Kidney (tissue), 14 donors: ENCODE measurements around the gene NSFL1C. TPM values are rescaled to one million over a fixed set of nuclear protein-coding genes. Genes with fewer than 3 reads are reported as not detected.
"Not testable (repeated sequence)": the region's sequence is repeated elsewhere in the genome, so short reads cannot be mapped to it uniquely, and the experiment has no call there.

Experiments
- DNase-seq, 5 donors: peaks; one replicate each; pipeline ENCODE4 v3.0.0-alpha.2; 2013 to 2020
- FAIRE-seq: peaks from 2 replicates; lab custom pipeline; 2012; peaks lifted over from hg19 to GRCh38; lab: Jason Lieb, UNC
- H3K27ac ChIP-seq, 2 donors: one replicate each; pipeline ENCODE4 v1.7.0; 2013; ENCODE audit warnings: low read depth in 2 of 2, low read length in 2 of 2, inconsistent platforms in 1 of 2
- H3K27me3 ChIP-seq: one replicate; pipeline ENCODE4 v1.7.1; 2013; ENCODE audit warnings: low read length, inconsistent platforms; ENCODE audit not compliant: control insufficient read depth, insufficient read depth
- H3K36me3 ChIP-seq, 3 donors: one replicate each; pipeline versions ENCODE4 v1.7.0 to v1.7.1; 2013; ENCODE audit warnings: low read length in 3 of 3, control low read depth in 1 of 3, inconsistent platforms in 1 of 3; ENCODE audit not compliant: insufficient read depth in 3 of 3, control insufficient read depth in 2 of 3
- H3K4me1 ChIP-seq, 3 donors: one replicate each; pipeline versions ENCODE4 v1.7.0 to v1.7.1; 2013; ENCODE audit warnings: low read length in 3 of 3, inconsistent platforms in 1 of 3, low read depth in 1 of 3; ENCODE audit not compliant: control insufficient read depth in 2 of 3, insufficient read depth in 2 of 3
- H3K4me3 ChIP-seq, 3 donors: one replicate each; pipeline versions ENCODE4 v1.7.0 to v1.8.1; 2013; ENCODE audit warnings: low read length in 3 of 3, control low read depth in 1 of 3, inconsistent platforms in 1 of 3
- H3K9ac ChIP-seq, 3 donors: one replicate each; pipeline versions ENCODE4 v1.7.0 to v1.7.1; 2013; ENCODE audit warnings: low read length in 3 of 3, control low read depth in 1 of 3, inconsistent platforms in 1 of 3
- H3K9me3 ChIP-seq, 3 donors: one replicate each; pipeline versions ENCODE4 v1.7.0 to v1.7.1; 2013; ENCODE audit warnings: low read length in 3 of 3, control low read depth in 1 of 3, inconsistent platforms in 1 of 3; ENCODE audit not compliant: control insufficient read depth in 2 of 3, insufficient read depth in 1 of 3
- CTCF ChIP-seq: IDR thresholded peaks from 3 replicates; pipeline ENCODE4 v1.5.1; 2012; ENCODE audit warnings: mild to moderate bottlenecking, moderate library complexity, borderline replicate concordance; ENCODE audit not compliant: insufficient read depth; ENCODE audit errors: extremely low read depth
- intact Hi-C: fragments of 100-400 bp; cut with DNase I; formaldehyde crosslinking; loops from one replicate; pipeline ENCODE4 v1.11.1; 2022
- polyA plus RNA-seq: library from polyadenylated mRNA; stranded (reverse); fragments of 350-450 nt; fragmentation: Illumina TruSeq; extraction: RNeasy Lipid Tissue Mini Kit (QIAGEN cat#74804); gene quantifications from one replicate; pipeline ENCODE4 v1.2.3, GENCODE V29; 2014; ENCODE audit warnings: low read depth, low replicate concordance; ENCODE audit not compliant: insufficient read depth
- total RNA-seq: library from RNA; stranded (reverse); fragmentation: NEBNext Ultra II Directional; extraction: Animal tissue kit (Norgen Biotek cat#: 25700); gene quantifications from one replicate; pipeline ENCODE4 v1.2.1, GENCODE V29; 2021
- donor health status: control.
- donor health status: control.
- donor health status: control.
- donor health status: control.
- donor health status: control.
- donor health status: DM: yes; HTN: yes; CAD: no.
- donor health status: Normal renal cell carcinoma (clear cell type).

The NSFL1C gene
- total and polyA plus RNA-seq, 2 donors from 2014 or later: 76.1 to 78.2 TPM

DNA sequence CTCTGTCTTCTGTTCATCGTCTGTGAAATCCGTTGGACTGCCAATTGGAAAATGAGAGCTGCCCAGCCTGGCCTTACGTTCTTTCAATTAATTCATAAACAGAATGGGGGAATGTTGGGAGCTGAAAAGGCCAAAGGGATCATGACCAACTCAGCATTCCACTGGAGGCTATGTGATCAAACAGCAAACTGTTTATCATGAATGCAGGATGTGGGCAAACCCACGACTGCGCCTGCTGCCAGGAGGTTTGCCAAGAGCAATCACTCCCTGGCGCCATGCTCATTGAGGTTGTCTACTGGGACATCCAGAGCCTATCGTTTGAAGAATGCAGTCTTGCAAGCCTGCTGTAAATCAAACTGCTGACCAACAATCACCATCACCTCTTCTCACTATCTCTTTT is 64.5 kb downstream of the NSFL1C start:
- H3K4me3 ChIP-seq: no peak overlapping the region
- no peak for DNase-seq
- H3K9ac ChIP-seq: no peak overlapping the region
- peaks cover under 1% of the 10 kb centered on the region for H3K27me3 ChIP-seq
- FAIRE-seq: no peak
- no peaks in the 10 kb centered on the region for H3K9me3 ChIP-seq
- H3K4me1 ChIP-seq: no peaks in the 10 kb centered on the region
- no peak overlapping the region for H3K27ac ChIP-seq
- H3K36me3 ChIP-seq: no peaks in the 10 kb centered on the region
- intact Hi-C loops: no loop called here
- TF ChIP-seq CTCF: no peak

DNA sequence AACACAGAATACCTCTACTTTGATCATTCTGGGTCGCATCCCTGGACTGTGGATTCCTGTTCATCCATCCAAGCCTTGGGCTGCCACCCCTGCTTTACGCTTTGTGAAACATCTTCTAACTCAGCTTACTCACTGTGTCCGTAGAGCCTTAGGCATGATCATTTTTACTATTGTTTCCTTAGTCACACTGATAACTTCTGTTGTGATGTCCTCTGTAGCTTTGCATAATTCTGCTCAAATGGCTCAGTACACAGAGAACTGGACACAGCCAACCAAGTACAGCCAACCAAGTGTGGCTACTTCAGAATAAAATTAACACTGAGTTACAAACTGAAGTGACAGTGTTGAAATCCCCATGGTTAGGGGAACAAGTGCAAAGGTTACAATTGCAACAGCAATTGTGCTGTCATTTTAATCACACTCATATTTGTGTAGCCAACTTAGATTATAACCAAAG is 65.2 kb downstream of the NSFL1C start:
- H3K9ac ChIP-seq: no peak overlapping the region
- no peak overlapping the region for H3K27ac ChIP-seq
- DNase-seq: peak in 2 of 5 donors; percentile 32 to 52
- no peak for FAIRE-seq
- H3K4me3 ChIP-seq: no peak overlapping the region
- H3K9me3 ChIP-seq: no peaks in the 10 kb centered on the region
- intact Hi-C loops: no loop called here
- no peaks in the 10 kb centered on the region for H3K36me3 ChIP-seq
- no peaks in the 10 kb centered on the region for H3K4me1 ChIP-seq
- H3K27me3 ChIP-seq: peaks cover 2% of the 10 kb centered on the region
- no peak for TF ChIP-seq CTCF

DNA sequence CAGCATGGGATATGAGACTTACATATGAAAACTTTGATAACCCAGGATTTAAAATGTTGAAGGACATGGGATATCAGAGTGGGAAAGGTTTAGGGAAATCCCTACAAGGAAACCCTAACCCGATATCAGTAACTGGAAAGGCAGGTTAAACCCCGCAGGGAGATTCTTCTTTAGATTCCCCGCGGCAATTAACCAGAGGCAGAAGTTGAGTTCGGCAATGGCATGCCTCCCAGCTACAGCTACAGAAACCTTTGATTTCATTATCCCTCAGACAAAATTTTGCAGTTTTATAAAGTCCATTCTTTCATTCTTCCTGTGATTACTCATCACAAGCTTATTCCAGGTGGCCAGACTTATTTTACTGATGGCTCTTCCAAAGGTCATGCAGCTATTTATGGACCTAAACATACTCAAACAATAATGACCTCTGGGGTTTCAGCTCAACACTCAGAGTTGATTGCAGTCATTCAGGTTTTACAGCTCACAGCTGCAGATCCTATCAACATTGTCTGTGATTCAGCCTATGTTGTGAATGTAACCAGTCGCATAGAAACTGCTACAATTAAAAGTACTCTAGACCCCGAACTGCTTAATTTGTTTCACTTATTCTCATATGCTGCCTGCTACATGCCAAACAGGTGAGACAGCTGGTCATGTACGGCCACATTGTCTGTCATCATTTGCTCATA is 66.8 kb downstream of the NSFL1C start:
- H3K9me3 ChIP-seq, H3K9ac ChIP-seq, H3K4me1 ChIP-seq, H3K27ac ChIP-seq, H3K36me3 ChIP-seq, intact Hi-C loops, FAIRE-seq, H3K27me3 ChIP-seq, H3K4me3 ChIP-seq: not testable (repeated sequence)
- DNase-seq: peak in 3 of 5 donors; percentile 46 to 81 (median 78)

DNA sequence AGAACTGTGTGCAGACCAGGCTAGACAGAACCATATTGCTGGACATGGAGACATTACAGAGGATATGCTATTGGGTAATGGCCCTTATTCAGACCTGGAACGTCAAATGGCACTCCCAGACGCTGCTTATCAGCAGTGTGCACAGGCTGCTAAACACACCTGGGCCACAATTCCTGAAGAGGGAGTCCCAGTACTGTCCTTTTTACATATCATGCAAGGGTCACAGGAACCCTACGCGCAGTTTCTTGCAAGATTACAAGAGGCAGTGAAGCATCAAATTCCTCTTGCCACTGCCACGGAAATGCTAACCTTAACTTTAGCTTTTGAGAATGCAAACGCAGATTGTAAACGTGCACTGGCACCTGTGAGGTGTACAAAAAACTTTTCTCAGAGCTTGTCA is 68.5 kb downstream of the NSFL1C start:
- intact Hi-C loops, H3K4me1 ChIP-seq, H3K36me3 ChIP-seq, H3K27ac ChIP-seq, H3K27me3 ChIP-seq, H3K4me3 ChIP-seq, H3K9me3 ChIP-seq, FAIRE-seq, H3K9ac ChIP-seq: not testable (repeated sequence)
- DNase-seq: peak in 3 of 5 donors; percentile 50 to 75 (median 69)
